ENCODE data around the gene HMCN2.
A peak's percentile ranks its signal among the peaks of the same experiment; 100 is the strongest.
"Not testable (repeated sequence)": the region's sequence is repeated elsewhere in the genome, so short reads cannot be mapped to it uniquely, and the experiment has no call there.

The HMCN2 gene

GRCh38 chr9:130398487-130399240 lies 133.1 kb downstream of the HMCN2 start:
- DNase-seq = no peak

- DNase-seq = no peak
Measured at GRCh38 chr9:130399768-130400167, 134.2 kb downstream of the HMCN2 start.

GRCh38 chr9:130400870-130401269 lies 135.3 kb downstream of the HMCN2 start:
- no peak for DNase-seq

- DNase-seq = not testable (repeated sequence)
Measured at GRCh38 chr9:130401742-130402141, 136.2 kb downstream of the HMCN2 start.

GRCh38 chr9:130402243-130402642 lies 136.7 kb downstream of the HMCN2 start:
- DNase-seq = no peak

- DNase-seq = no peak
Measured at GRCh38 chr9:130402645-130403440, 137.3 kb downstream of the HMCN2 start.

GRCh38 chr9:130405657-130406257 lies 140.2 kb downstream of the HMCN2 start:
- no peak for DNase-seq

GRCh38 chr9:130406278-130406895 lies 140.8 kb downstream of the HMCN2 start:
- no peak for DNase-seq

GRCh38 chr9:130407916-130408663 lies 142.5 kb downstream of the HMCN2 start:
- no peak for DNase-seq

- DNase-seq = no peak
Measured at GRCh38 chr9:130408669-130409068, 143.1 kb downstream of the HMCN2 start.

GRCh38 chr9:130409246-130409645 lies 143.7 kb downstream of the HMCN2 start:
- DNase-seq = no peak

- DNase-seq = no peak
Measured at GRCh38 chr9:130410443-130410842, 144.9 kb downstream of the HMCN2 start.

GRCh38 chr9:130411566-130411915 lies 146.0 kb downstream of the HMCN2 start:
- DNase-seq = no peak

GRCh38 chr9:130414081-130414731 lies 148.6 kb downstream of the HMCN2 start:
- no peak for DNase-seq

GRCh38 chr9:130414910-130415746 lies 149.6 kb downstream of the HMCN2 start:
- no peak for DNase-seq

- DNase-seq = no peak
Measured at GRCh38 chr9:130417602-130418001, 152.0 kb downstream of the HMCN2 start.

- no peak for DNase-seq
Measured at GRCh38 chr9:130418776-130419175, 153.2 kb downstream of the HMCN2 start.

- DNase-seq = no peak
Measured at GRCh38 chr9:130419521-130420035, 154.0 kb downstream of the HMCN2 start.

- DNase-seq = no peak
Measured at GRCh38 chr9:130421154-130421801, 155.7 kb downstream of the HMCN2 start.

GRCh38 chr9:130421802-130422276 lies 156.3 kb downstream of the HMCN2 start:
- DNase-seq = peak; percentile 61
